CD1c-positive myeloid dendritic cell (primary cell): ENCODE results near the gene OPA1.

ENCODE experiments used
- DNase-seq: peaks from one replicate; pipeline ENCODE4 v3.0.0-alpha.2; 2016; ENCODE audit errors: extremely low spot score

OPA1 gene

GRCh38 chr3:193592841-193593667 lies at the start of gene OPA1:
Gene OPA1 (plus strand): TSS chr3:193593208. CDS start chr3:193593378, 170 bp downstream.
- DNase-seq: peak; percentile 99

GRCh38 chr3:193544289-193544688 lies 48.7 kb upstream of the OPA1 start:
- no peak for DNase-seq

GRCh38 chr3:193545304-193545703 lies 47.7 kb upstream of the OPA1 start:
- DNase-seq: no peak

- no peak for DNase-seq
These were observed 46.9 kb upstream of the OPA1 start for GRCh38 chr3:193546129-193546528.

- no peak for DNase-seq
These were observed 44.6 kb upstream of the OPA1 start for GRCh38 chr3:193548406-193548805.

- no peak for DNase-seq
These were observed 40.1 kb upstream of the OPA1 start for GRCh38 chr3:193552923-193553322.

- DNase-seq: no peak
These were observed 39.4 kb upstream of the OPA1 start for GRCh38 chr3:193553586-193553985.

GRCh38 chr3:193554811-193555210 lies 38.2 kb upstream of the OPA1 start, which contains the start of gene ATP13A4:
Gene ATP13A4 (minus strand): TSS chr3:193554895. CDS start chr3:193554799, 96 bp downstream.
- DNase-seq: no peak

- no peak for DNase-seq
These were observed 36.2 kb upstream of the OPA1 start for GRCh38 chr3:193556841-193557240.

GRCh38 chr3:193559100-193559499 lies 33.9 kb upstream of the OPA1 start:
- no peak for DNase-seq

- DNase-seq: no peak
These were observed 32.9 kb upstream of the OPA1 start for GRCh38 chr3:193560091-193560490.

GRCh38 chr3:193560870-193561269 lies 32.1 kb upstream of the OPA1 start:
- DNase-seq: no peak

- DNase-seq: no peak
These were observed 29.6 kb upstream of the OPA1 start for GRCh38 chr3:193563426-193563825.

GRCh38 chr3:193564012-193564411 lies 29.0 kb upstream of the OPA1 start:
- no peak for DNase-seq

GRCh38 chr3:193569119-193569518 lies 23.9 kb upstream of the OPA1 start:
- DNase-seq: no peak

GRCh38 chr3:193572426-193572908 lies 20.5 kb upstream of the OPA1 start:
- DNase-seq: peak; percentile 60

- no peak for DNase-seq
These were observed 19.4 kb upstream of the OPA1 start for GRCh38 chr3:193573403-193574191.

GRCh38 chr3:193574488-193575070 lies 18.4 kb upstream of the OPA1 start:
- no peak for DNase-seq

- DNase-seq: no peak
These were observed 7.5 kb upstream of the OPA1 start for GRCh38 chr3:193585530-193585929.

GRCh38 chr3:193586526-193586925 lies 6.5 kb upstream of the OPA1 start:
- no peak for DNase-seq

- DNase-seq: no peak
These were observed 3.9 kb upstream of the OPA1 start for GRCh38 chr3:193589129-193589528.

- no peak for DNase-seq
These were observed 3.4 kb upstream of the OPA1 start for GRCh38 chr3:193589616-193590015.
